AG08396 (cell line): ENCODE measurements around the gene CBL.

Experiments
- DNase-seq: peaks from one replicate; pipeline ENCODE4 v3.0.0; 2012; ENCODE audit warnings: low spot score, mixed read lengths

CBL gene

GRCh38 chr11:119314726-119315125, 108.6 kb downstream of the CBL start:
- no peak for DNase-seq

DNA sequence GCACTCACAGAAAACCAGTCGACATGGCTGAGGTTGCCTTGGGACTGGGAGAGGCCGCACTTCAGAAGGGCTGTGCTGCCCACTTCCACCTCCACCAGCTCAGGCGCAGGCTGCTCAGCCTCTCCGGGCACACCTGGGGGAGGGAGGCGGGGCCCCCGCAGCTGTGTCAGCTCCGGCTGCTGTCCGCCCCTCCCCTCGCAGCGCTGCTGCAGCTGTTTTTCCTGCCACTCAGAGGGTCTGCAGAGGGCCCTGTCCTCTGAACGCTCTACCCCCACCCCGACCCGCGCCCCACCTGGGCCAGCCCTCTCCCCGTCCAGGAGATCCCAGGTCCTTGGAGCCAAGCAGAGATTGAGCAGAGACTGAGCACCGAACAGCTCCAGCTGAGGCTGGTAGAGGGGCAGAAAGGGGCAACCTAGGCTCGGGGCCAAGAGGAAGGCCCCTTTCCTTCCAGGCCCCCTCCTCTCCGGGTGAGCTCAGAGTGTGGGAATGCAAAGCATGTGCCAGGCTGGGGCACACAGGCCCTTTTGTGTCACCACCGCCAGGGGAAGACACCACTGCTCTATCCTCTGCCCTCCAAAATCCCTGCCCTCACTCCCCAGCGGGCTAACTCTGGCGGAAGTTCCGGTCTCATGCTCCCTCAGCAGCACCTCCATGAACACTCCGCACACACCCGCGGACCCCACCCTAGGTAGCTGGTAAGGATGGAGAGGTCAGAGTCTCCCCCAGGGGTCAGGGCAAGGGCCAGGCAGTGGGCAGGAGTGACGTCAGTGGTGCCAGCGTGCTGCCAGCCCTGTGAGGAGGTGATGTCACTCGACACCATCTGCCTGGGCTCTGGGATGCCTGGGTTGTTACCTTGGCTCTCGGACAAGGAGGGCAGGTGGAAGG, 109.2 kb downstream of the CBL start:
- peak; percentile 49 for DNase-seq

DNA sequence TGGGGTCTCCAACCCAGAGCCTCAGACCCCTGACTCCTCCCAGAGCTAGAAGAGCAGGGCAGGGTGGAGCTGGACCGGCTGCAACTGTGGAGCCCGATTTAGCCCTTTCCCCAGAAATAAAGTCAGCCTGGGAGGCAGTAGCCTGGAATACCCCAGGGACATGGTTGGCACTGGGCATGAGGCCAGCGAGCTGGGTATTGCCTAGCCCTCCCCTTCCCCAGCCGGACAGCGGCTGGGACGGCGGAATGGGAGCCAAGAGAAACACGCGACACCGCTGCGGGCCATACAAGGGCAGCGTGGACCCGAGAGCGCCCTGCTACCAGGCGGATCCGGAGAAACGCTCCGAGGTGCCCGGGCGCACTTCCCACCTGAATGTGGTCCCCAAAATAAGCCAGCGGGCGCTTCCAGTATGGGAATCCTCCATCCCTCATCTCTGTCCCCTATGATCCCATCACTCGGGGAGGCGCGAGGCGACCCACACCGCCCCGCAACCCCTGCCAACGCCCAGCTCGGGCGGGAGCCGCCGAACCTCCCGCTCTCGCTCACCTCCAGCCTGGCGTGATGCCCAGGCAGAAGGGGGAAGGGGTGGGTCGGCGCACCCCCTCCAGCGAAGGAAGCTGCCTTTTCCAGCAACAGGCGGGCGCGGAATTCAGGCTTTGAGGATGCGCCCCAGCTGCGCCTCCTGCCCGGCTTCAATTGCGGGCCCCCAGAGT, 110.0 kb downstream of the CBL start:
- no peak for DNase-seq

DNA sequence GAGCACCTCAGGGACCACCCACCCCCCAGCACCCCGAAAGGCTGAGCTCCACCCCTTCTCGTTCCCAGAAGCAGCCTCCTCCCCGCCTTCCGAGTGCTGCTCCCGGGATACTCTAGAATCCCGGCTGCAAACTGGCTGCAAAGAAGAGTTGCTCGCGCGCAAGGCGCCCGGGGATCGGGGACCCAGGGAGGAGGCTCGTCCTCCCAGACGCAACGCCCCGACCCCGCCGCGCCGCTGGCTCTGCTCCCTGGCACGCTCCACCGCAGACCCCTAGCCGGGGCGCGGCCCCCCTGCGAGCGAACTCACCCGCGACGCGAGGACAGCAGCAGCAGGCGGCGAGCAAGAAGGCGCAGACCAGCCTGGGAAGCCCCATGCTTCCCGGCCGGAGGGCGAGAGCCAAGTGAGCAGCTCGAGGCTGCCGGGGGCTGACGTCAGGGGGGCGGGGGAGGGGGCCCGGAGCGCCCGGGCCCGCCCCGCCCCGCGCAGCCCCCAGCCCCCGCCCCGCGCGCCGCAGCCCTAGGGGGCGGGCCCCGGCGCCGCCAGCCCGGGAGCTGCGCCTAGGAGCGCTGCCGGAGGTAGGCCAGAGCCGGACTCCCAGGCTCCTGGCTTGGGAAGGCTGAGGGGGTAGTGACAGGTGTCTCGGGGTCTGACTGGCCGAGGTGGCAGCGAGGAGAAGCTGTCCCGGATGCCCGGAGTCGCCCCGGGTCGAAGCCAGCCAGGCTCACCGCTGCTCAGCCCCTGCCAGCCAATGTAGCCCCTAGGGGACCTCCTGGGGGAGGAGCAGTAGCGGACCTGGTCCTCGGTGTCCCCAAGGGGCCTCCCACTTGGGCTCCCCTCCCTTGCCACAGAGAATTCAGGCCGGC, 110.8 kb downstream of the CBL start, which contains the start of gene MCAM:
TSS of gene MCAM (minus strand) at position 402 of the 863 bp plus-strand sequence. CDS start at position 373, 29 bp downstream.
- DNase-seq = peak; percentile 79

GRCh38 chr11:119317592-119318239, 111.6 kb downstream of the CBL start:
- DNase-seq = no peak

GRCh38 chr11:119318240-119319135, 112.3 kb downstream of the CBL start:
- peak; percentile 51 for DNase-seq

- no peak for DNase-seq
Observed at GRCh38 chr11:119319136-119319699, 113.1 kb downstream of the CBL start.

DNA sequence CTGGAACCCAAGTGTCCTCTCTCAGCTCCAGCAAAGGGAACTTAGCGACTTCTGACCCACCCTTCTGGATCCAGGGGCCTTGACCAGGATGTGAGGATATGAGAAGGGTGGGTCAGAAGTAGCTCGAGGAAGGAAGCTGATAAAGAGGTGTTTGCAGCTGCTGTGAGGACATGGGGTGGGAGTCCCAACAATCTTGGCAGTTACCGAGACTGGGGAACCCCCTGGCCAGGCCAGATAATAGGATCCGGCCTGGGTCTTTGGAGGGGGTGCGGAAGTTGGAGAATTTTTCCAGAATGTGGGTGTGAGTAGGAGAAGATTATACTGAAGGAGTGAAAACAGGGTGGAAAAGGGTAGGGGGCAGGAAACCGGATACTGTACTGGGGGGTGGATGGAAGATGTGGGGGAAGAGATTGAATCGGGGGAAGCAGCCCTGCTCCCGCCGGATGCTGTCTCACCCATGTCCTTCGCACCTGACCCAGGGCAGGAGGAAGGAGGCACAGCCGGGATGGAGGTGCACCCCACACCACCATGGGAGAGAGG, 113.6 kb downstream of the CBL start:
- no peak for DNase-seq

GRCh38 chr11:119320240-119320775, 114.2 kb downstream of the CBL start:
- DNase-seq = no peak

DNA sequence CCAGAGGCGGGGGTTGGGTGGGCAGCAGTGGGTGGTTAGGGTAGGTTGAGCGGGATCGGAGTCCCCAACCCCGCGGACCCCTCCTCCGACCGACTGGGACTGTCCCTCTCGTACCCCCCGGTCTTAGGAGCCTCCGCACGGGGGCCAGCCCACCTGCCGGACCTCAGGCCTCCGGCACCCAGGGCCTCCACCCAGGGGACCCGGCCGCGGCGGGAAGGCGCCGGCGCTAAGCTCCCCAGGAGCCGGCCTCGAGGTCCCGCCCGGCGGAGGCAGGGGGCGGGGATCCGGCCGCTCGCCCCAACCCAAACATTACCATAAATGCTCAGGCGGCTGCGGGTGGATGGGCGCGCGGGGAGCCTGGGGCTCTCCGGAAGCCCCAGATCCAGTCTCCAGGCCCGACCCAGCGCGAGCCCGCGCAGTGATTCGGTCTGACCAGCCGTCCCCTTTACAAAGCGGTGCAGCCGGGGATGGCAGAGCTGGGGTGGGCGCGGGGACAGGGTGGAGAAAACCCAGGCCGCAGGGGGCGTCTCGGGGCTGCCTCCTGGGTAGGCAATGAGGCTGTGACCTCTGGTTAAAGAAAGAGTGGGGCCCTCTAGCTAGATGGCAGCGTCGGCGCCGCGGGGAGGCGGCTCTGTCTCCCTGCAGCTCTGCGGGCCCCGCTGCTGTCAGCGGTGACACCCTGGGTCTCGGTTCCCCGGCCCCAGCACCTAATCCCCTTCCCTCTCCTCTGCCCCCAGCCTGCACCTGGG, 114.8 kb downstream of the CBL start:
- DNase-seq = peak; percentile 82

GRCh38 chr11:119322360-119322739, 116.2 kb downstream of the CBL start:
- DNase-seq = no peak

DNA sequence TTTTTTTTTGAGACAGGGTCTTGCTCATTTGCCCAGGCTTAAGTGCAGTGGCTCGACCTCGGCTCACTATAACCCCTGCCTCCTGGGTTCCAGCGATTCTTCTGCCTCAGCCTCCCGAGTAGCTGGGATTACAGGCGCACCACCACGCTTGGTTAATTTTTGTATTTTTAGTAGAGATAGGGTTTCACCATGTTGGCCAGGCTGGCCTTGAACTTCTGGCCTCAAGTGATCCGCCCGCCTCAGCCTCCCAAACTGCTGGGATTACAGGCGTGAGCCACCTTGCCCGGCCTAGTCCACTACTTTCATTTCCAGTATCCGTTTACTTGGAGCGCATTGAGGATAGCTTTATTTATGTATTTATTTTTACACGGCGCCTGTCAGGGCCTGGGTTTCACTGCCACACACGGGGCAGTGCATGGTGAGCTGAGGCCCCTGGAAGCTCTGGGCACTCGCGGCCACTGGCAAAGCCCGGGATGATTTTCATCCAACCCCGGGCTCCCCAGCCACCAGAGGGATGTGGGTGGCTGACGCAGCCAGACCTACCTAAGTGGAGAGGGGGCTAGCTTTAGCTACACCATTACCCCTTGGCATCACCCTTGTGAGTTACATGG, 116.9 kb downstream of the CBL start:
- DNase-seq = no peak

DNA sequence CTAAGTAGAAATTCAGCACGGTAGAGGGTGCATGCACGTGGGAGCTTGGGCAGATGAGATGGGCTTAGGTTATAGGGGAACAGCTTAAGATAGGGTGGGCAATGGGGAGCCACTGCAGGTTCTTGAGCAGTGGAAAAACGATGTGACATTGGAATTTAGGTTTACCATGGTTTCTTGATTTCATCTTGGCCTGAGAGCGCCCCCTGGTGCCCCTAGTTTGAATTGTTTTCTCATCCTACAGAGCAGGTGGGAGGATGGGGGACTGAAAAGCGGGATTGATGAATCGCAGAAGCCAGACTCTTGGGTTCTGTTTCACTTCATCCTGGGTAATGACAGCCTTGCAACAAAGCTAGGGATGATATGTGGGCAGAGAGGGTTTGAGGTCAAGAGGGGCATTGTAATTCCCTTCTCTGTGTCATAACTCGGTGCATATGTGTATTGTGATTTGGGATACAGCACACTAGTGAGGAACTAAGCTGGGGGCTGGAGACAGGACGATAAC, 117.4 kb downstream of the CBL start:
- DNase-seq = peak; percentile 74

- DNase-seq = no peak
Observed at GRCh38 chr11:119324189-119324588, 118.0 kb downstream of the CBL start.

- no peak for DNase-seq
Observed at GRCh38 chr11:119329320-119329719, 123.2 kb downstream of the CBL start.

DNA sequence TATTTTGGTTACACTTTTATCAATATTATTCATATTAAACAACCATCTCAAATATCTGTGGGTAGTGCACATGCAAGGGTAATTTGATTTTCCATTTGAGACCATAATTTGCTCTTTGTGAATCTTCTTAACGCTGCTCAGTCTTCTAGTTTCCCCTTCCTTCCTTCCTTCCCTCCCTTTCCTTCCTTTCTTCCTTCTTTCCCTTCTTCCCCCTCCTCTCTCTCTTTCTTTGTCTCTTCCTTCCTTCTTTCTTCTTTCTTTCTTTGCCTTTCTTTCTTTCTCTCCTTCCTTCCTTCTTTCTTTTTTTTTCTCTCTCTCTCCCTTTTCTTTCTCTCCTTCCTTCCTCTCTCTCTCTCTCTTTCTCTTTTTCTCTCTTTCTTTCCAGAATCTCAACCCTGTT, 124.1 kb downstream of the CBL start:
- no peak for DNase-seq

- no peak for DNase-seq
Observed at GRCh38 chr11:119332111-119332765, 126.1 kb downstream of the CBL start.
